Heart right ventricle (tissue), 16 donors: ENCODE data around the gene TMC8. TPM values are rescaled to one million over a fixed set of nuclear protein-coding genes. Genes with fewer than 3 reads are reported as not detected.
"Not testable (repeated sequence)": the region's sequence is repeated elsewhere in the genome, so short reads cannot be mapped to it uniquely, and the experiment has no call there.

ENCODE experiments used
- ATAC-seq, 8 donors: fragments of 200-7000 bp; cut with Tn5 transposase; one replicate each; pipeline ENCODE4 v1.9.1; 2020; ENCODE audit warnings: mild to moderate bottlenecking in 8 of 8, moderate library complexity in 8 of 8, moderate number of reproducible peaks in 1 of 8
- DNase-seq, 2 donors: peaks; one replicate each; pipeline ENCODE4 v3.0.0-alpha.2; 2020
- H3K27ac ChIP-seq, 10 donors: fragments of 200-600 bp; sonication (generic) in 2 of 10; one replicate each; pipeline versions ENCODE4 v1.5.0 to v1.8.0; 2020 to 2022; ENCODE audit warnings: mild to moderate bottlenecking in 3 of 10
- H3K27me3 ChIP-seq, 7 donors: fragments of 200-600 bp; one replicate each; pipeline ENCODE4 v1.8.0; 2021 to 2022; ENCODE audit warnings: mild to moderate bottlenecking in 2 of 7
- H3K36me3 ChIP-seq, 9 donors: fragments of 200-600 bp; sonication (generic) in 1 of 9; one replicate each; pipeline versions ENCODE4 v1.5.0 to v1.8.0; 2020 to 2022; ENCODE audit warnings: mild to moderate bottlenecking in 2 of 9
- H3K4me1 ChIP-seq, 9 donors: fragments of 200-600 bp; sonication (generic) in 1 of 9; one replicate each; pipeline versions ENCODE4 v1.5.0 to v1.8.0; 2020 to 2022; ENCODE audit warnings: mild to moderate bottlenecking in 4 of 9
- H3K4me3 ChIP-seq, 10 donors: fragments of 200-600 bp; sonication (generic) in 2 of 10; one replicate each; pipeline versions ENCODE4 v1.5.0 to v1.8.0; 2020 to 2022; ENCODE audit warnings: mild to moderate bottlenecking in 7 of 10, moderate library complexity in 2 of 10
- H3K9me3 ChIP-seq, 11 donors: fragments of 200-600 bp in 10 of 11; sonication (generic) in 2 of 11; one replicate each; pipeline versions ENCODE4 v1.5.0 to v1.8.0; 2013 to 2022; ENCODE audit warnings: mild to moderate bottlenecking in 2 of 11, control low read depth in 1 of 11, moderate library complexity in 1 of 11
- CTCF ChIP-seq, 9 donors: fragments of 200-600 bp; sonication (generic) in 2 of 9; IDR thresholded peaks; one replicate each; pipeline versions ENCODE4 v1.5.0 to v1.8.0; 2021 to 2022; ENCODE audit warnings: antibody characterized with exemption in 9 of 9, mild to moderate bottlenecking in 5 of 9, moderate library complexity in 1 of 9
- WGBS, 2 donors: extraction: QIAGEN DNeasy Blood & Tissue Kit; methylation state at CpG; one replicate each; pipeline ENCODE4 v1.1.7; 2013; ENCODE audit warnings: inconsistent platforms in 1 of 2; 5-methylcytosine and 5-hydroxymethylcytosine counted together
- intact Hi-C, 10 donors: fragments of 100-400 bp; cut with DNase I; formaldehyde crosslinking; loops; one replicate each; pipeline versions ENCODE4 v1.11.1 to v1.14.2; 2022
- polyA plus RNA-seq, 2 donors: library from polyadenylated mRNA; stranded (reverse); fragments of 200-250 nt; gene quantifications; one replicate each; pipeline ENCODE4 v1.2.3, GENCODE V29; 2013
- total RNA-seq, 10 donors: library from RNA; stranded (reverse); fragmentation: NEBNext Ultra II Directional in 3 of 10; extraction: Animal tissue kit (Norgen Biotek cat#: 25700) in 3 of 10; gene quantifications; one replicate each; pipeline versions ENCODE4 v1.2.1 to v1.2.4, GENCODE V29; 2021 to 2023
- donor health status: Arrhythmogenic right ventricular cardiomyopathy.
- donor health status: ischemic (EF 13 %, LVEDD 7.1; RV severe dilation, severe dysfunction).
- donor health status: healthy with polysubstance abuse.
- donor health status: DM: no; HTN: yes; CAD: no.
- donor health status: DM: no; HTN: no; CAD: no.
- donor health status: ischemic (EF 25% LVEDD 6.9; RV normal size, moderate dysfunction).
- donor health status: ischemic (EF 25% LVEDD 5.7; RV mildly dilated, moderate dysfunction).
- donor health status: healthy.
- donor health status: DM: yes; HTN: yes; CAD: no.
- donor health status: Ischemic cardiomyopathy.
- donor health status: ischemic (EF 35%, LVEDD 5.7; RV mildly dilated, moderate dysfunction).
- donor health status: nonischemic (EF 11% LVEDD 7.7; RV severe dilation, severe dysfunction).
- donor health status: DM: yes; HTN: yes; CAD: no.
- donor health status: PGD.
- donor health status: ischemic (EF 29% LVEDD 5.4; RV normal size, mild dysfunction).
- donor health status: nonischemic (EF 23%, LVEDD 6.1; RV moderate dilation, normal function).

The TMC8 gene
- total and polyA plus RNA-seq, 12 donors, result 0.85 to 11.2 (median 2.1) TPM

- Histone ChIP-seq H3K4me3 (no peak overlapping the region), H3K9me3 (no peaks in the 10 kb centered on the region), H3K27ac (no peak overlapping the region), H3K27me3 (peaks cover 0 to 3% (median 0%) of the 10 kb centered on the region in 7 donors), H3K4me1 (peaks cover 0 to 73% (median 20%) of the 10 kb centered on the region in 9 donors), H3K36me3 (peaks cover 0 to 35% (median 0%) of the 10 kb centered on the region in 9 donors)
- DNase-seq, result no peak
- ATAC-seq, result no peak
- 91 to 95% methylated on average over 9 of the region's 9 CpGs for WGBS, 2 donors
- no peak for TF ChIP-seq CTCF (IDR thresholded peaks at IDR 0.05)
- intact Hi-C loops, result loop anchor here in 1 of 10 donors (2.0 kb wide), 1 partner anchor 23 kb away; no protein-coding TSS in a partner anchor
Observed at GRCh38 chr17:78135858-78136500, 5.4 kb downstream of the TMC8 start.

GRCh38 chr17:78137392-78138203 is 7.0 kb downstream of the TMC8 start:
- ATAC-seq (no peak), DNase-seq (no peak)
- TF ChIP-seq CTCF (IDR thresholded peaks at IDR 0.05), result peak in 7 of 9 donors; percentile 10 to 39 (median 23)
- Histone ChIP-seq H3K4me1 (peaks cover 0 to 65% (median 24%) of the 10 kb centered on the region in 9 donors), H3K9me3 (no peaks in the 10 kb centered on the region), H3K36me3 (peaks cover 0 to 50% (median 0%) of the 10 kb centered on the region in 9 donors), H3K27me3 (no peaks in the 10 kb centered on the region), H3K4me3 (peak overlapping the region in 1 of 10 donors; percentile 5), H3K27ac (peak overlapping the region in 1 of 10 donors; percentile 44)
- intact Hi-C loops, result no loop called here
- whole genome bisulfite sequencing, 2 donors, result 67 to 69% methylated on average over 26 of the region's 26 CpGs

- 88% methylated on average over 17 of the region's 17 CpGs for WGBS, 2 donors
- no peak for TF ChIP-seq CTCF (IDR thresholded peaks at IDR 0.05)
Observed at GRCh38 chr17:78138204-78139060, 7.9 kb downstream of the TMC8 start.

GRCh38 chr17:78139861-78140168 is 9.2 kb downstream of the TMC8 start:
- not testable (repeated sequence) for H3K9me3 ChIP-seq, H3K4me3 ChIP-seq, DNase-seq, ATAC-seq, H3K27me3 ChIP-seq
- Histone ChIP-seq H3K27ac (peak overlapping the region in 1 of 10 donors; percentile 46), H3K4me1 (peaks cover 8 to 60% (median 34%) of the 10 kb centered on the region in 9 donors), H3K36me3 (peaks cover 0 to 34% (median 0%) of the 10 kb centered on the region in 9 donors)
- intact Hi-C loops, result loop anchor here in 1 of 10 donors (5.0 kb wide), 1 partner anchor 37 kb away; no protein-coding TSS in a partner anchor
- WGBS, 2 donors, result 92 to 95% methylated on average over 12 of the region's 12 CpGs

More at GRCh38 chr17:78138204-78139060, 7.9 kb downstream of the TMC8 start:
- H3K4me3 ChIP-seq, result no peak overlapping the region
- no peak overlapping the region for H3K27ac ChIP-seq
- DNase-seq (no peak), ATAC-seq (no peak)
- peaks cover 0 to 60% (median 27%) of the 10 kb centered on the region in 9 donors for H3K4me1 ChIP-seq
- no peaks in the 10 kb centered on the region for H3K27me3 ChIP-seq
- peaks cover 0 to 47% (median 0%) of the 10 kb centered on the region in 9 donors for H3K36me3 ChIP-seq
- intact Hi-C loops, result no loop called here
- no peaks in the 10 kb centered on the region for H3K9me3 ChIP-seq
